K562 (cell line): ENCODE results near the gene UTS2R. TPM values are rescaled to one million over a fixed set of nuclear protein-coding genes. Genes with fewer than 3 reads are reported as not detected.
A peak's percentile ranks its signal among the peaks of the same experiment; 100 is the strongest.

Experiments
- AFF1 ChIP-seq, 2 experiments: fragments of 450-650 bp; IDR thresholded peaks; 2 replicates each; pipeline ENCODE4 v1.6.1; 2018; ENCODE audit warnings: mild to moderate bottlenecking in 2 of 2, low read depth in 1 of 2; ENCODE audit not compliant: partially characterized antibody in 2 of 2
- ARID3A ChIP-seq: IDR thresholded peaks from 2 replicates; pipeline ENCODE4 v1.6.1; 2012; ENCODE audit warnings: low read depth, low read length, improper control_type of control experiment, borderline replicate concordance
- CHD2 ChIP-seq: IDR thresholded peaks from 2 replicates; pipeline ENCODE4 v1.6.1; 2011; ENCODE audit warnings: low read depth, low read length
- CREB1 ChIP-seq, 2 experiments: sonication (generic) in 1 of 2; formaldehyde crosslinking in 1 of 2; IDR thresholded peaks; 2 replicates each; pipeline versions ENCODE4 v1.6.1 to v1.8.0; 2012 to 2022; ENCODE audit warnings: inconsistent platforms in 1 of 2, mild to moderate bottlenecking in 1 of 2, missing genetic modification reagents in 1 of 2, moderate library complexity in 1 of 2
- CXXC5 ChIP-seq: fragments of 250-450 bp; sonication (Bioruptor Pico); IDR thresholded peaks from 2 replicates; pipeline ENCODE4 v1.8.0; 2022; ENCODE audit warnings: inconsistent platforms, mild to moderate bottlenecking, moderate library complexity
- E2F8 ChIP-seq: fragments of 450-650 bp; IDR thresholded peaks from 2 replicates; pipeline ENCODE4 v1.7.1; 2018; ENCODE audit warnings: mild to moderate bottlenecking, low read depth; ENCODE audit not compliant: partially characterized antibody
- MLLT1 ChIP-seq, 2 experiments: fragments of 450-650 bp; IDR thresholded peaks; 2 replicates each; pipeline ENCODE4 v1.6.1; 2016
- NBN ChIP-seq: fragments of 450-650 bp; IDR thresholded peaks from 2 replicates; pipeline ENCODE4 v1.6.1; 2016; ENCODE audit warnings: low read depth, mild to moderate bottlenecking
- NFRKB ChIP-seq: fragments of 450-650 bp; IDR thresholded peaks from 2 replicates; pipeline ENCODE4 v1.6.1; 2016; ENCODE audit warnings: low read depth
- POLR2G ChIP-seq: fragments of 200-400 bp; formaldehyde crosslinking; IDR thresholded peaks from 2 replicates; pipeline ENCODE4 v1.6.1; 2017; ENCODE audit warnings: low read depth, mild to moderate bottlenecking, antibody characterized with exemption, low read length, moderate library complexity
- SP2 ChIP-seq: IDR thresholded peaks from 2 replicates; pipeline ENCODE4 v1.6.1; 2011; ENCODE audit warnings: mild to moderate bottlenecking, low read depth, low read length, moderate library complexity; ENCODE audit not compliant: poor library complexity, severe bottlenecking; ENCODE audit errors: extremely low read depth
- ZFP36 ChIP-seq: fragments of 150-350 bp; IDR thresholded peaks from 2 replicates; pipeline ENCODE4 v1.6.1; 2018; ENCODE audit warnings: low read length, low read depth; ENCODE audit not compliant: partially characterized antibody
- ZNF395 ChIP-seq: fragments of 200-800 bp; sonication (Bioruptor generic); IDR thresholded peaks from 2 replicates; pipeline ENCODE4 v1.6.1; 2017; ENCODE audit warnings: missing genetic modification characterization, missing compliant biosample characterization
- polyA plus RNA-seq, 8 experiments: library from polyadenylated mRNA; depleted of rRNA in 4 of 8; stranded (reverse) in 5 of 8; unstranded in 3 of 8; fragments of >200 nt; fragmentation: Nextera tagmentation in 2 of 8; fragmentation: Illumina TruSeq in 1 of 8; extraction: Ambion mirVana in 2 of 8; extraction: Trizol in 1 of 8; gene quantifications; 2 replicates each; pipeline versions ENCODE4 v1.2.1 to v1.2.3, GENCODE V29; 2011 to 2014; ENCODE audit warnings: inconsistent platforms in 1 of 8, missing spikeins in 1 of 8
- total RNA-seq, 7 experiments: library from RNA; depleted of rRNA in 6 of 7; stranded (reverse); fragments of >200 nt in 6 of 7; fragmentation: Illumina TruSeq in 2 of 7; extraction: Trizol in 2 of 7; gene quantifications; 2 replicates each; pipeline versions ENCODE4 v1.2.1 to v1.2.3, GENCODE V29; 2011 to 2021; ENCODE audit warnings: low replicate concordance in 1 of 7

The UTS2R gene
- total and polyA plus RNA-seq, 9 of the 15 experiments (the other 6 are each of a cell fraction or from before 2014, with no cell fraction given): 0.22 TPM; not detected in 8

- TF ChIP-seq E2F8 (peak; percentile 87), AFF1 (IDR thresholded peaks at IDR 0.05; ENCODE audit: low read depth in 1 of 2, partially characterized antibody in 2 of 2) (peak; percentile 1 to 62), POLR2G (peak; percentile 62), ARID3A (peak; percentile 80; the same call in 1 of the 2 replicates), ZFP36 (peak; percentile 31), NBN (peak; percentile 34; the same call in 1 of the 2 replicates), CHD2 (peak; percentile 88), SP2 (peak; percentile 88), CREB1 (IDR thresholded peaks at IDR 0.05) (no peak), CREB1 (CRISPR knock-in tag; IDR thresholded peaks at IDR 0.05) (peak; percentile 84), MLLT1 (IDR thresholded peaks at IDR 0.05) (peak in 1 of 2 experiments; percentile 96; a peak in 2 of 4 replicates), CXXC5 (CRISPR knock-in tag) (no peak), ZNF395 (CRISPR knock-in tag) (0 out of 2 replicates have a peak, but pooled peaks have one; percentile 26), NFRKB (no peak)
These were observed 3.6 kb upstream of the UTS2R start (continued) for GRCh38 chr17:82367724-82368524.
